Measurements from ENCODE around the gene STX10. TPM values are rescaled to one million over a fixed set of nuclear protein-coding genes. Genes with fewer than 3 reads are reported as not detected.

STX10 gene
- total RNA-seq, 1 experiment from 2014 or later = 63.3 TPM

GRCh38 chr19:13118424-13119193 is 31.6 kb downstream of the STX10 start:
- peak overlapping the region; percentile 95 for H3K27ac ChIP-seq (ENCODE audit: low read depth, low read length, poor library complexity, severe bottlenecking)
- peaks cover 46% of the 10 kb centered on the region for H3K4me1 ChIP-seq (ENCODE audit: insufficient read depth, low read length, poor library complexity, severe bottlenecking)
- TF ChIP-seq, protein P1, sequence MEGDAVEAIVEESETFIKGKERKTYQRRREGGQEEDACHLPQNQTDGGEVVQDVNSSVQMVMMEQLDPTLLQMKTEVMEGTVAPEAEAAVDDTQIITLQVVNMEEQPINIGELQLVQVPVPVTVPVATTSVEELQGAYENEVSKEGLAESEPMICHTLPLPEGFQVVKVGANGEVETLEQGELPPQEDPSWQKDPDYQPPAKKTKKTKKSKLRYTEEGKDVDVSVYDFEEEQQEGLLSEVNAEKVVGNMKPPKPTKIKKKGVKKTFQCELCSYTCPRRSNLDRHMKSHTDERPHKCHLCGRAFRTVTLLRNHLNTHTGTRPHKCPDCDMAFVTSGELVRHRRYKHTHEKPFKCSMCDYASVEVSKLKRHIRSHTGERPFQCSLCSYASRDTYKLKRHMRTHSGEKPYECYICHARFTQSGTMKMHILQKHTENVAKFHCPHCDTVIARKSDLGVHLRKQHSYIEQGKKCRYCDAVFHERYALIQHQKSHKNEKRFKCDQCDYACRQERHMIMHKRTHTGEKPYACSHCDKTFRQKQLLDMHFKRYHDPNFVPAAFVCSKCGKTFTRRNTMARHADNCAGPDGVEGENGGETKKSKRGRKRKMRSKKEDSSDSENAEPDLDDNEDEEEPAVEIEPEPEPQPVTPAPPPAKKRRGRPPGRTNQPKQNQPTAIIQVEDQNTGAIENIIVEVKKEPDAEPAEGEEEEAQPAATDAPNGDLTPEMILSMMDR (conservative IDR thresholded peaks at IDR 0.05; ENCODE audit: low read depth, low read length) = no peak
- peak; percentile 44 for DNase-seq (ENCODE audit: low spot score)
- H3K4me3 ChIP-seq (ENCODE audit: low read depth, low read length, poor library complexity, severe bottlenecking) = peak overlapping the region; percentile 82
- POLR2A ChIA-PET (ENCODE audit: low non-redundant PET) = interaction anchor here (1.8 kb wide), 1 partner anchor 34 kb away, joined by 6 read pairs; no protein-coding TSS in a partner anchor
- CTCF ChIA-PET = no interaction called here
- intact Hi-C loops (cut with micrococcal nuclease; ENCODE audit: unreplicated experiment) = loop anchor here (2.0 kb wide), 1 partner anchor 32 kb away; the partner anchor contains the start of genes IER2 and STX10
- peaks cover 15% of the 10 kb centered on the region for H3K36me3 ChIP-seq (ENCODE audit: insufficient read depth, low read length, poor library complexity, severe bottlenecking)
- H3K27me3 ChIP-seq (replicated peaks; ENCODE audit: insufficient read depth, low read depth, low read length, poor library complexity) = no peaks in the 10 kb centered on the region
- no peaks in the 10 kb centered on the region for H3K9me3 ChIP-seq (ENCODE audit: low read depth, low read length, poor library complexity, severe bottlenecking)
- BruUV-seq (replicated peaks) = no TSS peak

GRCh38 chr19:13117772-13118423 is 32.3 kb downstream of the STX10 start, which contains the start of gene NACC1:
TSS of gene NACC1 (plus strand) at chr19:13118264. CDS start at chr19:13135208, 16,944 bp downstream.
- intact Hi-C loops (cut with micrococcal nuclease; ENCODE audit: unreplicated experiment) = loop anchor here (2.0 kb wide), 1 partner anchor 33 kb away; the partner anchor contains the start of genes IER2 and STX10
- peaks cover 18% of the 10 kb centered on the region for H3K36me3 ChIP-seq (ENCODE audit: insufficient read depth, low read length, poor library complexity, severe bottlenecking)
- H3K4me3 ChIP-seq (ENCODE audit: low read depth, low read length, poor library complexity, severe bottlenecking) = peak within 1 kb of the TSS; percentile 82
- H3K27me3 ChIP-seq (replicated peaks; ENCODE audit: insufficient read depth, low read depth, low read length, poor library complexity) = no peaks in the 10 kb centered on the region
- DNase-seq (ENCODE audit: low spot score) = peak; percentile 97
- peak within 1 kb of the TSS; percentile 95 for H3K27ac ChIP-seq (ENCODE audit: low read depth, low read length, poor library complexity, severe bottlenecking)
- ChIA-PET POLR2A (ENCODE audit: low non-redundant PET) (interaction anchor here (1.8 kb wide), 1 partner anchor 35 kb away, joined by 6 read pairs; no protein-coding TSS in a partner anchor), CTCF (interaction anchor here (0.6 kb wide), 1 partner anchor 158 kb away, joined by 4 read pairs; no protein-coding TSS in a partner anchor)
- no TSS peak for BruUV-seq (replicated peaks)
- TF ChIP-seq EZH2 (IDR thresholded peaks at IDR 0.05; ENCODE audit: borderline replicate concordance, low read depth, low read length, poor library complexity, severe bottlenecking) = no peak
- TF ChIP-seq, protein P1 (conservative IDR thresholded peaks at IDR 0.05; ENCODE audit: low read depth, low read length) = no peak
- H3K4me1 ChIP-seq (ENCODE audit: insufficient read depth, low read length, poor library complexity, severe bottlenecking) = peaks cover 45% of the 10 kb centered on the region
- H3K9me3 ChIP-seq (ENCODE audit: low read depth, low read length, poor library complexity, severe bottlenecking) = no peaks in the 10 kb centered on the region

- CTCF ChIA-PET = interaction anchor here (0.6 kb wide), 1 partner anchor 159 kb away, joined by 4 read pairs; no protein-coding TSS in a partner anchor
- Histone ChIP-seq H3K27ac (ENCODE audit: low read depth, low read length, poor library complexity, severe bottlenecking) (peak overlapping the region; percentile 85), H3K27me3 (replicated peaks; ENCODE audit: insufficient read depth, low read depth, low read length, poor library complexity) (no peaks in the 10 kb centered on the region), H3K9me3 (ENCODE audit: low read depth, low read length, poor library complexity, severe bottlenecking) (no peaks in the 10 kb centered on the region), H3K36me3 (ENCODE audit: insufficient read depth, low read length, poor library complexity, severe bottlenecking) (peaks cover 21% of the 10 kb centered on the region), H3K4me1 (ENCODE audit: insufficient read depth, low read length, poor library complexity, severe bottlenecking) (peaks cover 41% of the 10 kb centered on the region), H3K4me3 (ENCODE audit: low read depth, low read length, poor library complexity, severe bottlenecking) (peak overlapping the region; percentile 82)
- intact Hi-C loops (cut with micrococcal nuclease; ENCODE audit: unreplicated experiment) = no loop called here
- no peak for TF ChIP-seq EZH2 (IDR thresholded peaks at IDR 0.05; ENCODE audit: borderline replicate concordance, low read depth, low read length, poor library complexity, severe bottlenecking)
- TF ChIP-seq, protein P1 (conservative IDR thresholded peaks at IDR 0.05; ENCODE audit: low read depth, low read length) = no peak
- DNase-seq (ENCODE audit: low spot score) = no peak
- no TSS peak for BruUV-seq (replicated peaks)
- POLR2A ChIA-PET (ENCODE audit: low non-redundant PET) = interaction anchor here (0.6 to 1.8 kb wide), 2 partner anchors 35 to 1030 kb away, joined by 3 to 6 read pairs; no protein-coding TSS in a partner anchor
Measured at GRCh38 chr19:13117176-13117771, 32.9 kb downstream of the STX10 start.

Measured in A673 (cell line).